H1 (cell line): ENCODE measurements around the gene PDZRN4. TPM values are rescaled to one million over a fixed set of nuclear protein-coding genes. Genes with fewer than 3 reads are reported as not detected.

Source experiments
- CTCF ChIA-PET: fragments of 300-600 bp; sonication (Branson Sonifier 250); formaldehyde crosslinking; loops from one replicate; lab custom pipeline; 2021; ENCODE audit not compliant: partially characterized antibody; lab: Charles Lee
- POLR2A ChIA-PET: fragments of 300-600 bp; sonication (Branson Sonifier 250); formaldehyde crosslinking; loops from one replicate; lab custom pipeline; 2021; ENCODE audit warnings: inconsistent platforms; ENCODE audit not compliant: partially characterized antibody; lab: Charles Lee
- DNase-seq, 2 experiments: peaks; one replicate each; pipeline versions ENCODE4 v3.0.0 to v3.0.0-alpha.2; 2010 to 2022; ENCODE audit warnings: low spot score in 2 of 2, low read depth in 1 of 2, mixed read lengths in 1 of 2
- FAIRE-seq: peaks from 2 replicates; lab custom pipeline; 2011; peaks lifted over from hg19 to GRCh38; lab: Jason Lieb, UNC
- H2AFZ ChIP-seq: 2 replicates; pipeline ENCODE4 v1.8.1; 2012; ENCODE audit warnings: low read length, inconsistent platforms
- H2AK5ac ChIP-seq: 2 replicates; pipeline ENCODE4 v1.6.1; 2013; ENCODE audit warnings: low read depth, low read length
- H2BK120ac ChIP-seq: replicated peaks from 2 replicates; pipeline ENCODE3; 2013; ENCODE audit warnings: low read depth, low read length, inconsistent platforms
- H2BK12ac ChIP-seq: 2 replicates; pipeline ENCODE4 v1.6.1; 2013; ENCODE audit warnings: low read depth, low read length
- H2BK15ac ChIP-seq: 2 replicates; pipeline ENCODE4 v1.6.1; 2013; ENCODE audit warnings: low read length
- H2BK20ac ChIP-seq: 2 replicates; pipeline ENCODE4 v1.6.1; 2013; ENCODE audit warnings: low read length
- H2BK5ac ChIP-seq: 2 replicates; pipeline ENCODE4 v1.6.1; 2013; ENCODE audit warnings: low read depth, low read length
- H3K14ac ChIP-seq: 2 replicates; pipeline ENCODE4 v1.6.1; 2013; ENCODE audit warnings: inconsistent platforms; ENCODE audit not compliant: insufficient read length
- H3K18ac ChIP-seq: 2 replicates; pipeline ENCODE4 v1.6.1; 2013; ENCODE audit warnings: low read length; ENCODE audit errors: extremely low read depth
- H3K23ac ChIP-seq: 2 replicates; pipeline ENCODE4 v1.6.1; 2013; ENCODE audit warnings: inconsistent platforms; ENCODE audit not compliant: insufficient read length
- H3K23me2 ChIP-seq: 2 replicates; pipeline ENCODE4 v1.6.1; 2013; ENCODE audit warnings: low read depth, low read length
- H3K27ac ChIP-seq: 2 replicates; pipeline ENCODE4 v1.6.1; 2011; ENCODE audit warnings: low read depth, low read length, inconsistent platforms
- H3K27me3 ChIP-seq, 4 experiments: replicated peaks in 1 of 4; 1 replicate in 1 of 4; 2 replicates in 3 of 4; pipeline versions ENCODE4 v1.6.1 to v1.8.1; 2011 to 2013; ENCODE audit warnings: low read length in 3 of 4, mild to moderate bottlenecking in 3 of 4, inconsistent platforms in 2 of 4, mixed read lengths in 2 of 4, moderate library complexity in 1 of 4; ENCODE audit not compliant: control insufficient read depth in 3 of 4, insufficient read depth in 3 of 4; ENCODE audit errors: extremely low read depth in 1 of 4
- H3K36me3 ChIP-seq, 4 experiments: 2 replicates each; pipeline versions ENCODE4 v1.6.1 to v1.8.1; 2011 to 2013; ENCODE audit warnings: mild to moderate bottlenecking in 4 of 4, low read length in 3 of 4, moderate library complexity in 2 of 4, control low read depth in 1 of 4, inconsistent platforms in 1 of 4; ENCODE audit not compliant: insufficient read depth in 4 of 4, control insufficient read depth in 2 of 4
- H3K4ac ChIP-seq: replicated peaks from 2 replicates; pipeline ENCODE3; 2013; ENCODE audit warnings: low read length, low read depth, mixed read lengths, inconsistent platforms; ENCODE audit not compliant: insufficient read length
- H3K4me1 ChIP-seq, 4 experiments: replicated peaks in 1 of 4; 1 replicate in 1 of 4; 2 replicates in 3 of 4; pipeline versions ENCODE4 v1.6.1 to v1.8.1; 2011 to 2013; ENCODE audit warnings: low read length in 3 of 4, inconsistent platforms in 2 of 4, mixed read lengths in 1 of 4; ENCODE audit not compliant: insufficient read depth in 4 of 4, control insufficient read depth in 3 of 4
- H3K4me2 ChIP-seq, 2 experiments: 2 replicates each; pipeline versions ENCODE4 v1.6.1 to v1.8.1; 2011 to 2013; ENCODE audit warnings: low read depth in 2 of 2, low read length in 2 of 2, control low read depth in 1 of 2, inconsistent platforms in 1 of 2, mild to moderate bottlenecking in 1 of 2; ENCODE audit not compliant: insufficient read depth in 1 of 2
- H3K4me3 ChIP-seq, 4 experiments: fragments of 200-600, 300-600 bp in 1 of 4; sonication (generic), shearing (Covaris generic), sonication (Bioruptor Twin) in 1 of 4; 2 replicates each; pipeline versions ENCODE4 v1.5.1 to v1.8.1; 2011 to 2016; ENCODE audit warnings: low read length in 4 of 4, low read depth in 3 of 4, control low read depth in 2 of 4, inconsistent platforms in 2 of 4, mild to moderate bottlenecking in 2 of 4, mixed read lengths in 1 of 4, moderate library complexity in 1 of 4; ENCODE audit not compliant: insufficient read depth in 2 of 4; ENCODE audit errors: extremely low read depth in 1 of 4
- H3K56ac ChIP-seq: replicated peaks from 2 replicates; pipeline ENCODE3; 2013; ENCODE audit warnings: low read depth, mild to moderate bottlenecking, mixed read lengths, low read length, inconsistent platforms; ENCODE audit not compliant: insufficient read length
- H3K79me1 ChIP-seq: 2 replicates; pipeline ENCODE4 v1.6.1; 2013; ENCODE audit warnings: low read depth, low read length, control low read depth
- H3K79me2 ChIP-seq, 2 experiments: 2 replicates each; pipeline versions ENCODE4 v1.6.1 to v1.8.1; 2012 to 2013; ENCODE audit warnings: low read length in 2 of 2, mild to moderate bottlenecking in 2 of 2, inconsistent platforms in 1 of 2; ENCODE audit not compliant: insufficient read depth in 2 of 2, control insufficient read depth in 1 of 2
- H3K9ac ChIP-seq, 4 experiments: replicated peaks in 1 of 4; 1 replicate in 1 of 4; 2 replicates in 3 of 4; pipeline versions ENCODE4 v1.6.1 to v1.8.1; 2011 to 2013; ENCODE audit warnings: low read depth in 3 of 4, low read length in 3 of 4, control low read depth in 2 of 4, mild to moderate bottlenecking in 2 of 4, moderate library complexity in 2 of 4, inconsistent platforms in 1 of 4; ENCODE audit errors: extremely low read depth in 1 of 4
- H3K9me3 ChIP-seq, 2 experiments: 2 replicates each; pipeline versions ENCODE4 v1.6.1 to v1.8.1; 2012 to 2013; ENCODE audit warnings: mild to moderate bottlenecking in 2 of 2, moderate library complexity in 2 of 2, control low read depth in 1 of 2, inconsistent platforms in 1 of 2, low read depth in 1 of 2, low read length in 1 of 2, mixed read lengths in 1 of 2; ENCODE audit not compliant: insufficient read depth in 2 of 2
- H4K20me1 ChIP-seq, 2 experiments: replicated peaks in 1 of 2; 2 replicates each; pipeline versions ENCODE3 to v1.8.1; 2011 to 2013; ENCODE audit warnings: inconsistent platforms in 2 of 2, low read length in 2 of 2, mild to moderate bottlenecking in 1 of 2; ENCODE audit not compliant: insufficient read depth in 2 of 2, control insufficient read depth in 1 of 2
- H4K5ac ChIP-seq: 2 replicates; pipeline ENCODE4 v1.6.1; 2013; ENCODE audit warnings: low read length, low read depth, mixed read lengths, inconsistent platforms; ENCODE audit not compliant: insufficient read length
- H4K8ac ChIP-seq: 2 replicates; pipeline ENCODE4 v1.8.0; 2013; ENCODE audit warnings: mild to moderate bottlenecking, moderate library complexity, low read length, inconsistent platforms; ENCODE audit not compliant: insufficient read depth; ENCODE audit errors: extremely low read depth
- H4K91ac ChIP-seq: replicated peaks from 2 replicates; pipeline ENCODE3; 2013; ENCODE audit warnings: low read length, mixed read lengths, inconsistent platforms; ENCODE audit not compliant: insufficient read length
- CBX5 ChIP-seq: fragments of 300-800, 300-1000 bp; sonication (generic); IDR thresholded peaks from 2 replicates; pipeline ENCODE4 v1.7.1; 2016; ENCODE audit warnings: antibody characterized with exemption, low read length, low read depth
- CBX8 ChIP-seq: fragments of 300-800, 300-1000 bp; sonication (generic); IDR thresholded peaks from 2 replicates; pipeline ENCODE4 v1.7.1; 2016; ENCODE audit warnings: low read depth, low read length, borderline replicate concordance
- CTBP2 ChIP-seq: IDR thresholded peaks from 2 replicates; pipeline ENCODE4 v1.7.0; 2011; ENCODE audit warnings: borderline replicate concordance, mild to moderate bottlenecking, moderate library complexity, mixed read lengths, low read length; ENCODE audit not compliant: insufficient read depth, insufficient read length
- CTCF ChIP-seq, 3 experiments: IDR thresholded peaks; 1 replicate in 2 of 3; 2 replicates in 1 of 3; pipeline versions ENCODE4 v1.5.1 to v1.6.1; 2011; ENCODE audit warnings: low read length in 3 of 3, mild to moderate bottlenecking in 3 of 3, inconsistent platforms in 2 of 3, low read depth in 1 of 3, moderate library complexity in 1 of 3; ENCODE audit not compliant: insufficient read depth in 1 of 3; ENCODE audit errors: control extremely low read depth in 1 of 3
- KDM4A ChIP-seq: IDR thresholded peaks from one replicate; pipeline ENCODE4 v1.7.1; 2012; ENCODE audit warnings: low read depth, mild to moderate bottlenecking, moderate library complexity, low read length, inconsistent platforms; ENCODE audit not compliant: severe bottlenecking
- MAFK ChIP-seq: IDR thresholded peaks from 2 replicates; pipeline ENCODE4 v1.6.1; 2012; ENCODE audit warnings: low read depth, mild to moderate bottlenecking, improper control_type of control experiment, low read length
- POLR2A ChIP-seq, 2 experiments: IDR thresholded peaks; 1 replicate in 1 of 2; 2 replicates in 1 of 2; pipeline ENCODE4 v1.6.1; 2011; ENCODE audit warnings: low read depth in 2 of 2, low read length in 2 of 2, mild to moderate bottlenecking in 2 of 2; ENCODE audit errors: control extremely low read depth in 1 of 2
- SAP30 ChIP-seq: fragments of 300-600 bp; sonication (generic); IDR thresholded peaks from 2 replicates; pipeline ENCODE4 v1.7.1; 2012; ENCODE audit warnings: low read length, moderate library complexity, mild to moderate bottlenecking, inconsistent platforms; ENCODE audit not compliant: insufficient read depth, insufficient replicate concordance
- SIN3A ChIP-seq, 2 experiments: IDR thresholded peaks in 1 of 2; conservative IDR thresholded peaks in 1 of 2; 2 replicates each; pipeline ENCODE4 v1.6.1; 2011 to 2012; ENCODE audit warnings: low read length in 2 of 2, improper control_type of control experiment in 1 of 2, low read depth in 1 of 2, mild to moderate bottlenecking in 1 of 2
- SP1 ChIP-seq: IDR thresholded peaks from 2 replicates; pipeline ENCODE4 v1.6.1; 2011; ENCODE audit warnings: low read depth, low read length
- TEAD4 ChIP-seq: IDR thresholded peaks from 2 replicates; pipeline ENCODE4 v1.6.1; 2012; ENCODE audit warnings: low read depth, low read length, inconsistent platforms, mixed read lengths
- WGBS, 2 experiments: shearing (Covaris generic) in 1 of 2; methylation state at CpG; one replicate each; pipeline versions ENCODE4 v1.1.6 to v1.1.7; 2013 to 2015; ENCODE audit warnings: low lambda C conversion rate in 2 of 2, mixed read lengths in 2 of 2, inconsistent platforms in 1 of 2, low coverage in 1 of 2, missing lambda C conversion rate in 1 of 2; ENCODE audit not compliant: insufficient replicate concordance in 2 of 2, insufficient coverage in 1 of 2, insufficient read length in 1 of 2; ENCODE audit errors: extremely low coverage in 1 of 2, missing lambda C conversion rate in 1 of 2; 5-methylcytosine and 5-hydroxymethylcytosine counted together
- polyA plus RNA-seq, 7 experiments: library from polyadenylated mRNA; depleted of rRNA in 3 of 7; stranded (reverse) in 5 of 7; unstranded in 2 of 7; fragments of >200 nt in 5 of 7; fragments of 200-250 nt in 2 of 7; gene quantifications; 1 replicate in 5 of 7; 2 replicates in 1 of 7; 4 replicates in 1 of 7; pipeline versions ENCODE4 v1.2.1 to v1.2.3, GENCODE V29; 2011 to 2013; ENCODE audit warnings: missing spikeins in 2 of 7, mixed read lengths in 2 of 7
- total RNA-seq: library from RNA; stranded (reverse); fragmentation: NEBNext Ultra II Directional; extraction: Animal tissue kit (Norgen Biotek cat#: 25700); gene quantifications from 2 replicates; pipeline ENCODE4 v1.2.1, GENCODE V29; 2021

Gene PDZRN4
- total and polyA plus RNA-seq, 2 of the 8 experiments (the other 6 are each of a cell fraction or from before 2014, with no cell fraction given), result not detected

- H3K79me2 ChIP-seq, result no peaks in the 10 kb centered on the region
- no peak overlapping the region for H2AK5ac ChIP-seq
- H2BK20ac ChIP-seq, result no peak overlapping the region
- H3K4me2 ChIP-seq, result no peak overlapping the region
- H4K8ac ChIP-seq, result no peak overlapping the region
- no peak overlapping the region for H2AFZ ChIP-seq
- H2BK15ac ChIP-seq, result no peak overlapping the region
- no peak overlapping the region for H3K27ac ChIP-seq
- H3K18ac ChIP-seq, result no peak overlapping the region
- H4K20me1 ChIP-seq, result no peaks in the 10 kb centered on the region
- no peak overlapping the region for H3K14ac ChIP-seq
- no peak overlapping the region for H3K4ac ChIP-seq
- no peak overlapping the region for H4K91ac ChIP-seq
- H3K4me3 ChIP-seq, result no peak overlapping the region
- no peak overlapping the region for H4K5ac ChIP-seq
- ChIA-PET CTCF (interaction anchor here (0.7 kb wide), 1 partner anchor 196 kb away, joined by 3 read pairs; no protein-coding TSS in a partner anchor), POLR2A (no interaction called here)
- H2BK12ac ChIP-seq, result no peak overlapping the region
- H3K27me3 ChIP-seq, result no peaks in the 10 kb centered on the region
- no peaks in the 10 kb centered on the region for H3K36me3 ChIP-seq
- H3K9me3 ChIP-seq, result no peaks in the 10 kb centered on the region
- no peak for FAIRE-seq
- H2BK5ac ChIP-seq, result no peak overlapping the region
- no peaks in the 10 kb centered on the region for H3K79me1 ChIP-seq
- H3K23me2 ChIP-seq, result no peaks in the 10 kb centered on the region
- WGBS, 2 experiments, result 77% methylated on average over 1 of the region's 1 CpG; no CpG with 5 or more reads in 1 of the 2 experiments
- H2BK120ac ChIP-seq, result no peak overlapping the region
- DNase-seq, result no peak
- H3K56ac ChIP-seq, result no peak overlapping the region
- no peak overlapping the region for H3K9ac ChIP-seq
- no peak overlapping the region for H3K23ac ChIP-seq
- H3K4me1 ChIP-seq, result peaks cover 2 to 12% (median 7%) of the 10 kb centered on the region in 4 experiments; a peak in 6 of 7 replicates
- TF ChIP-seq CTCF (IDR thresholded peaks at IDR 0.05; ENCODE audit: control extremely low read depth in 1 of 3, insufficient read depth in 1 of 3, low read depth in 1 of 3, low read length in 3 of 3), result no peak
- TF ChIP-seq SP1, result no peak
- TF ChIP-seq MAFK, result no peak
- TF ChIP-seq CTBP2, result no peak
- TF ChIP-seq KDM4A, result no peak
- no peak for TF ChIP-seq SAP30
- no peak for TF ChIP-seq CBX5
- no peak for TF ChIP-seq CBX8
- TF ChIP-seq TEAD4, result no peak
- no peak for TF ChIP-seq SIN3A (conservative IDR thresholded peaks at IDR 0.05 in 1 of 2, IDR thresholded peaks at IDR 0.05 in 1 of 2; ENCODE audit: low read depth in 1 of 2, low read length in 2 of 2)
- no peak for TF ChIP-seq POLR2A (IDR thresholded peaks at IDR 0.05; ENCODE audit: control extremely low read depth in 1 of 2, low read depth in 2 of 2, low read length in 2 of 2)
Observed at GRCh38 chr12:41474001-41474400, 285.9 kb downstream of the PDZRN4 start.
